GM18907 (cell line): Measurements from ENCODE around the gene METAP1D.
"Not testable (repeated sequence)": the region's sequence is repeated elsewhere in the genome, so short reads cannot be mapped to it uniquely, and the experiment has no call there.

Source experiments
- ATAC-seq: cut with Tn5 transposase; IDR thresholded peaks from one replicate; pipeline ENCODE4 v1.9.1; 2021; ENCODE audit warnings: mild to moderate bottlenecking, moderate library complexity; ENCODE audit not compliant: unreplicated experiment

Gene METAP1D

GRCh38 chr2:171996021-171996420 is 3.7 kb upstream of the METAP1D start:
- no peak for ATAC-seq

GRCh38 chr2:171997031-171997430 is 2.7 kb upstream of the METAP1D start:
- not testable (repeated sequence) for ATAC-seq

GRCh38 chr2:171999161-171999560 is 592 bp upstream of the METAP1D start:
- ATAC-seq, result peak; percentile 3

GRCh38 chr2:172000696-172001361 is 1.1 kb downstream of the METAP1D start:
- no peak for ATAC-seq

- no peak for ATAC-seq
Measured at GRCh38 chr2:172007372-172007771, 7.6 kb downstream of the METAP1D start.

- ATAC-seq, result no peak
Measured at GRCh38 chr2:172009823-172010222, 10.1 kb downstream of the METAP1D start.

GRCh38 chr2:172011812-172012575 is 12.2 kb downstream of the METAP1D start:
- no peak for ATAC-seq

GRCh38 chr2:172012677-172013391 is 13.1 kb downstream of the METAP1D start:
- peak; percentile 28 for ATAC-seq

- peak; percentile 55 for ATAC-seq
Measured at GRCh38 chr2:172013396-172013795, 13.6 kb downstream of the METAP1D start.

GRCh38 chr2:172021074-172021931 is 21.6 kb downstream of the METAP1D start:
- no peak for ATAC-seq

- ATAC-seq, result no peak
Measured at GRCh38 chr2:172021955-172022354, 22.2 kb downstream of the METAP1D start.

- no peak for ATAC-seq
Measured at GRCh38 chr2:172031536-172031935, 31.8 kb downstream of the METAP1D start.

- ATAC-seq, result no peak
Measured at GRCh38 chr2:172038121-172038520, 38.4 kb downstream of the METAP1D start.

GRCh38 chr2:172038604-172039003 is 38.9 kb downstream of the METAP1D start:
- ATAC-seq, result no peak

GRCh38 chr2:172039011-172039704 is 39.4 kb downstream of the METAP1D start:
- ATAC-seq, result no peak

- ATAC-seq, result no peak
Measured at GRCh38 chr2:172040311-172040710, 40.6 kb downstream of the METAP1D start.

- no peak for ATAC-seq
Measured at GRCh38 chr2:172046080-172046678, 46.4 kb downstream of the METAP1D start.

- no peak for ATAC-seq
Measured at GRCh38 chr2:172046866-172047565, 47.3 kb downstream of the METAP1D start.
